Measurements from ENCODE around the gene PRAMEF12. TPM values are rescaled to one million over a fixed set of nuclear protein-coding genes. Genes with fewer than 3 reads are reported as not detected.
"Not testable (repeated sequence)": the region's sequence is repeated elsewhere in the genome, so short reads cannot be mapped to it uniquely, and the experiment has no call there.

Gene PRAMEF12
- polyA plus RNA-seq, 1 of the 3 experiments (the other 2 are of a cell fraction) = not detected

DNA sequence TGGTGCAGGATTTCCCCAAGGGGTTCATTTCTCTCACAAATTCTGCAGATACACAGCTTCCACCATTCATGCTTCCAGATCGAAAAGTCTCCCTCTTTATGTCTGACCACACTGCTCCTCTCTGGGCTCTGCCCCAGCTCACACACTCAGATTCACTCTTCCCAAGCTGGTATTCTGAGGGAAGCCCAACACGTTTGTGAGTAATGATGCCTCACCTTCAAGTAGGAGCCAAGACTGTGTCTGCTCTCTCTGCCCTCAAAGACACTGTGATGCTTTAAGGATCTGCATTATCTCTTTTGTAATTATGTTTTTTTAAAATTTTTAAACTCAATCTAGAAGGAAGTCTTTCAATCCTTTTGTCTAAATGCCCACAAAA lies 37.9 kb downstream of the PRAMEF12 start (continued):
- TF ChIP-seq, protein P1, sequence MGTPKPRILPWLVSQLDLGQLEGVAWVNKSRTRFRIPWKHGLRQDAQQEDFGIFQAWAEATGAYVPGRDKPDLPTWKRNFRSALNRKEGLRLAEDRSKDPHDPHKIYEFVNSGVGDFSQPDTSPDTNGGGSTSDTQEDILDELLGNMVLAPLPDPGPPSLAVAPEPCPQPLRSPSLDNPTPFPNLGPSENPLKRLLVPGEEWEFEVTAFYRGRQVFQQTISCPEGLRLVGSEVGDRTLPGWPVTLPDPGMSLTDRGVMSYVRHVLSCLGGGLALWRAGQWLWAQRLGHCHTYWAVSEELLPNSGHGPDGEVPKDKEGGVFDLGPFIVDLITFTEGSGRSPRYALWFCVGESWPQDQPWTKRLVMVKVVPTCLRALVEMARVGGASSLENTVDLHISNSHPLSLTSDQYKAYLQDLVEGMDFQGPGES (IDR thresholded peaks at IDR 0.05; ENCODE audit: low read depth, low read length) = no peak
- no peak for TF ChIP-seq POLR2AphosphoS5 (IDR thresholded peaks at IDR 0.05; ENCODE audit: low read depth, low read length)

GRCh38 chr1:12819061-12819460 lies 45.5 kb downstream of the PRAMEF12 start:
- CTCF ChIA-PET; H3K9me2 ChIP-seq; DNase-seq; H3K4me3 ChIP-seq (ENCODE audit: low read depth in 2 of 2, low read length in 1 of 2); H3F3A ChIP-seq (replicated peaks; ENCODE audit: insufficient read depth); H3K36me3 ChIP-seq (replicated peaks in 1 of 2; ENCODE audit: control insufficient read depth in 1 of 2, insufficient read depth in 2 of 2, low read length in 1 of 2); H4K20me1 ChIP-seq (ENCODE audit: insufficient read depth); H2AFZ ChIP-seq (ENCODE audit: low read depth); H3K79me2 ChIP-seq (ENCODE audit: insufficient read depth); H3K9ac ChIP-seq; POLR2A ChIA-PET; H3K9me3 ChIP-seq; H3K4me1 ChIP-seq (ENCODE audit: control insufficient read depth in 1 of 2, insufficient read depth in 2 of 2, low read depth in 1 of 2, low read length in 1 of 2); H3K27ac ChIP-seq (ENCODE audit: low read depth in 2 of 2, low read length in 1 of 2); H3K4me2 ChIP-seq; H3K27me3 ChIP-seq (ENCODE audit: insufficient read depth): not testable (repeated sequence)
- WGBS (ENCODE audit: low lambda C conversion rate) = 0% methylated on average over 2 of the region's 6 CpGs

Other genes with a start within 250 kb of the PRAMEF12 start
- 29.6 and 44.8 TPM in 2 replicates for gene DHRS3, start 155.5 kb upstream of the PRAMEF12 start, polyA plus RNA-seq (2012; rRNA removed)
- gene AADACL4, start 129.7 kb upstream of the PRAMEF12 start, polyA plus RNA-seq (2012; rRNA removed) = 0.32 and 0.59 TPM in 2 replicates
- not detected in 2 replicates for gene AADACL3, start 57.6 kb upstream of the PRAMEF12 start, polyA plus RNA-seq (2012; rRNA removed)
- gene CFAP107, start 27.5 kb upstream of the PRAMEF12 start, polyA plus RNA-seq (2012; rRNA removed) = not detected in 2 replicates
- not detected in 2 replicates for gene PRAMEF1, start 17.7 kb downstream of the PRAMEF12 start, polyA plus RNA-seq (2012; rRNA removed)
- not detected in 2 replicates for gene PRAMEF11, start 57.7 kb downstream of the PRAMEF12 start, polyA plus RNA-seq (2012; rRNA removed)
- not detected in 2 replicates for gene HNRNPCL1, start 75.0 kb downstream of the PRAMEF12 start, polyA plus RNA-seq (2012; rRNA removed)
- not detected in 2 replicates for gene PRAMEF2, start 83.3 kb downstream of the PRAMEF12 start, polyA plus RNA-seq (2012; rRNA removed)
- not detected in 2 replicates for gene PRAMEF4, start 112.5 kb downstream of the PRAMEF12 start, polyA plus RNA-seq (2012; rRNA removed)
- gene PRAMEF10, start 124.5 kb downstream of the PRAMEF12 start, polyA plus RNA-seq (2012; rRNA removed) = not detected in 2 replicates
- not detected in 2 replicates for gene PRAMEF7, start 142.9 kb downstream of the PRAMEF12 start, polyA plus RNA-seq (2012; rRNA removed)
- gene PRAMEF6, start 173.8 kb downstream of the PRAMEF12 start, polyA plus RNA-seq (2012; rRNA removed) = not detected in 2 replicates

Data from SK-N-SH (cell line).